ENCODE results near the gene NUDT9.

DNA sequence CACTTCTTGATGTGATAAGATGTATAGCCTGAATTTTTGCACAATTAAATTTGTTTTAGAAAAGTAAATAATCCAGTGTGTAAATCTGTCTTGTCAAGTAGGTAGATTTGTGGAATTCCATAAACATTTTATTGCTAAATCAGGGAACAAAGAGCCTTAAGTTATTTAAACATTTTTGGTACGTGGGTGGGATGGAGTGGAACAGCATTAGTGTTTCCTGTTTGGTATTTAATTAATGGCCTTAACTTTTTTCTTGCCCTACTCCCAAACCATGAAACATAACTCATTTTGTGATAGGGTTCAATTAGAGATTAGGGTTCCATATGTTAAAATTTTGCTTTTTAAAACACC is 5.1 kb downstream of the NUDT9 start:
- TF ChIP-seq EZH2phosphoT487 (IDR thresholded peaks at IDR 0.05; ENCODE audit: borderline replicate concordance, low read depth) (no peak), POLR2AphosphoS5 (IDR thresholded peaks at IDR 0.05; ENCODE audit: low read depth, low read length) (no peak), MXI1 (IDR thresholded peaks at IDR 0.05; ENCODE audit: low read depth, low read length) (no peak), EP300 (IDR thresholded peaks at IDR 0.05; ENCODE audit: borderline replicate concordance in 1 of 2, low read depth in 1 of 2, low read length in 1 of 2) (no peak), GATA2 (CRISPR knock-in tag; IDR thresholded peaks at IDR 0.05) (no peak), TAF1 (IDR thresholded peaks at IDR 0.05; ENCODE audit: borderline replicate concordance, low read depth, low read length) (no peak)
- TF ChIP-seq, protein P1, sequence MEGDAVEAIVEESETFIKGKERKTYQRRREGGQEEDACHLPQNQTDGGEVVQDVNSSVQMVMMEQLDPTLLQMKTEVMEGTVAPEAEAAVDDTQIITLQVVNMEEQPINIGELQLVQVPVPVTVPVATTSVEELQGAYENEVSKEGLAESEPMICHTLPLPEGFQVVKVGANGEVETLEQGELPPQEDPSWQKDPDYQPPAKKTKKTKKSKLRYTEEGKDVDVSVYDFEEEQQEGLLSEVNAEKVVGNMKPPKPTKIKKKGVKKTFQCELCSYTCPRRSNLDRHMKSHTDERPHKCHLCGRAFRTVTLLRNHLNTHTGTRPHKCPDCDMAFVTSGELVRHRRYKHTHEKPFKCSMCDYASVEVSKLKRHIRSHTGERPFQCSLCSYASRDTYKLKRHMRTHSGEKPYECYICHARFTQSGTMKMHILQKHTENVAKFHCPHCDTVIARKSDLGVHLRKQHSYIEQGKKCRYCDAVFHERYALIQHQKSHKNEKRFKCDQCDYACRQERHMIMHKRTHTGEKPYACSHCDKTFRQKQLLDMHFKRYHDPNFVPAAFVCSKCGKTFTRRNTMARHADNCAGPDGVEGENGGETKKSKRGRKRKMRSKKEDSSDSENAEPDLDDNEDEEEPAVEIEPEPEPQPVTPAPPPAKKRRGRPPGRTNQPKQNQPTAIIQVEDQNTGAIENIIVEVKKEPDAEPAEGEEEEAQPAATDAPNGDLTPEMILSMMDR (IDR thresholded peaks at IDR 0.05) = no peak

All from SK-N-SH (cell line).